Cardiac fibroblast (primary cell): ENCODE data around the gene SCLT1.

Experiments used
- DNase-seq, 2 donors: peaks; one replicate each; pipeline versions ENCODE4 v3.0.0 to v3.0.0-alpha.2; 2010; ENCODE audit warnings: low read depth in 2 of 2
- H3K4me3 ChIP-seq, 2 donors: replicated peaks in 1 of 2; 1 replicate in 1 of 2; 2 replicates in 1 of 2; pipeline ENCODE4 v1.5.1; 2011; ENCODE audit warnings: low read depth in 2 of 2, low read length in 2 of 2, mild to moderate bottlenecking in 2 of 2, moderate library complexity in 1 of 2
- CTCF ChIP-seq: IDR thresholded peaks from one replicate; pipeline ENCODE4 v1.5.1; 2011; ENCODE audit warnings: low read depth, mild to moderate bottlenecking, low read length, inconsistent platforms

Gene SCLT1

GRCh38 chr4:129095811-129096454 is 2.6 kb upstream of the SCLT1 start, which contains the start of gene C4orf33:
C4orf33 (plus strand) TSS chr4:129096152; CDS start chr4:129102611, 6,459 bp downstream.
- peak; percentile 78 to 81 for DNase-seq
- H3K4me3 ChIP-seq: peak within 1 kb of the TSS; percentile 38 to 68
- TF ChIP-seq CTCF: no peak

- no peak for TF ChIP-seq CTCF
- no peak overlapping the region for H3K4me3 ChIP-seq
- peak in 1 of 2 donors; percentile 2 for DNase-seq
These were observed 1.0 kb upstream of the SCLT1 start for GRCh38 chr4:129094347-129094746.

GRCh38 chr4:129092631-129093190 is 628 bp downstream of the SCLT1 start:
- TF ChIP-seq CTCF: no peak
- peak; percentile 33 to 42 for DNase-seq
- peak overlapping the region; percentile 80 to 86 for H3K4me3 ChIP-seq

DNA sequence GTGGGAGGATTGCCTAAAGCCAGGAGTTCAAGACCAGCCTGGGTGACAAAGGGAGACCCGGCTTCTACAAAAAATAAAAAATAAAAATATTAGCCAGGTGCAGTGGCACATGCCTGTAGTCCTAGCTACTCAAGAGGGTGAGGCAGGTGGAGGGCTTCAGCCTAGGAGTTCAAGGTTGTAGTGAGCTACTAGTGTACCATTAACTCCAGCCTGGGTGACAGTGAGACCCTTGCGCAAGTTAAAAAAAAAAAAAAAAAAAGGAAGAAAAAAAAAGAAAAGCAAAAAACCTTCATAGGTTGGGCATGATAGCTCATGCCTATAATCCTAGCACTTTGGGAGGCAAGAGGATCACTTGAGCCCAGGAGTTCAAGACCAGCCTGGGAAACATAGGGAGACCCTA is 5.8 kb downstream of the SCLT1 start:
- H3K4me3 ChIP-seq: no peak overlapping the region
- DNase-seq: no peak
- TF ChIP-seq CTCF: no peak

- DNase-seq: no peak
- TF ChIP-seq CTCF: no peak
- H3K4me3 ChIP-seq: no peak overlapping the region
These were observed 7.9 kb downstream of the SCLT1 start for GRCh38 chr4:129085472-129085871.

DNA sequence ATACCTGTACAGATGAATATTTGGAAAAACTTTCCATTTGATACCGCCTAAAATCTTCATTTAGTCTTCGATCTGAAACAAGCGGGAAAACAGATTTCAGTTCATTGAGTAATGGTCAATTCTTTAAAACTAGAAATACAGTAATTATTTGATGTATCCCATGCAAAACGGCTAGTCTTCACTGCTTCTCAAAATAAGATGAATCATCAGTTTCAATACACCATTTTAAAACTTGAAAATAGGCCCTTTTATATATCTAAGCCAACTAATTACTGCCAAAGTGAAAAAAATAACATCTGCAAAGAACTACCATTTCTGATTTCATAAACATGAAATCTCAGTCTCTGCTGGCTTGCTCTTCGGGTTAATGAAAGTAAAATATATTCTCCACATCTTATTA is 11.0 kb downstream of the SCLT1 start:
- no peak for DNase-seq
- no peak for TF ChIP-seq CTCF

More for the DNA sequence above, 11.0 kb downstream of the SCLT1 start:
- no peak overlapping the region for H3K4me3 ChIP-seq
